Neural cell (in vitro differentiated cells): ENCODE data around the gene HNRNPM. TPM values are rescaled to one million over a fixed set of nuclear protein-coding genes. Genes with fewer than 3 reads are reported as not detected.

ENCODE experiments used
- H2AFZ ChIP-seq: fragments of 200-600, 300-800 bp; sonication (generic), shearing (Covaris generic); 2 replicates; pipeline ENCODE4 v1.6.0; 2014; ENCODE audit warnings: low read depth, mild to moderate bottlenecking, antibody characterized with exemption, low read length, moderate library complexity
- H3F3A ChIP-seq: fragments of 200-600 bp; shearing (Covaris generic); 2 replicates; pipeline ENCODE4 v1.6.1; 2016; ENCODE audit warnings: mild to moderate bottlenecking, moderate library complexity, mixed read lengths, antibody characterized with exemption, low read length; ENCODE audit not compliant: insufficient read depth, poor library complexity, severe bottlenecking
- H3K27ac ChIP-seq: fragments of 200-600, 300-800 bp; sonication (generic), shearing (Covaris generic); 2 replicates; pipeline ENCODE4 v1.5.1; 2014; ENCODE audit warnings: mild to moderate bottlenecking, low read length, moderate library complexity
- H3K27me3 ChIP-seq: fragments of 300-800, 200-600 bp; sonication (generic), shearing (Covaris generic); 2 replicates; pipeline ENCODE4 v1.6.0; 2014; ENCODE audit warnings: mild to moderate bottlenecking, low read depth, low read length, moderate library complexity; ENCODE audit not compliant: insufficient read depth
- H3K36me3 ChIP-seq: fragments of 300-800, 200-600 bp; sonication (generic), shearing (Covaris generic); 2 replicates; pipeline ENCODE4 v1.5.1; 2014; ENCODE audit warnings: mild to moderate bottlenecking, antibody characterized with exemption, low read length, moderate library complexity; ENCODE audit not compliant: insufficient read depth
- H3K4me2 ChIP-seq: fragments of 300-800, 200-600 bp; sonication (generic), shearing (Covaris generic); 2 replicates; pipeline ENCODE4 v1.6.0; 2014; ENCODE audit warnings: mild to moderate bottlenecking, low read length
- H3K4me3 ChIP-seq: fragments of 300-800, 200-600 bp; sonication (generic), shearing (Covaris generic); 2 replicates; pipeline ENCODE4 v1.5.1; 2014; ENCODE audit warnings: mild to moderate bottlenecking, low read length, moderate library complexity
- H3K79me2 ChIP-seq: fragments of 200-600 bp; shearing (Covaris generic); replicated peaks from 2 replicates; pipeline ENCODE4 v1.6.0; 2014; ENCODE audit warnings: mild to moderate bottlenecking, low read length, moderate library complexity; ENCODE audit not compliant: insufficient read depth
- H3K9ac ChIP-seq: fragments of 300-800, 200-600 bp; sonication (generic), shearing (Covaris generic); 2 replicates; pipeline ENCODE4 v1.6.1; 2016; ENCODE audit warnings: mild to moderate bottlenecking, low read length, mixed read lengths
- H3K9me2 ChIP-seq: fragments of 200-600 bp; shearing (Covaris generic); 2 replicates; pipeline ENCODE4 v1.6.1; 2016; ENCODE audit warnings: mild to moderate bottlenecking, low read length, mixed read lengths; ENCODE audit not compliant: insufficient read depth
- H3K9me3 ChIP-seq: fragments of 200-600, 300-800 bp; sonication (generic), shearing (Covaris generic); 2 replicates; pipeline ENCODE4 v1.6.1; 2016; ENCODE audit warnings: mild to moderate bottlenecking, mixed run types, low read length, moderate library complexity, mixed read lengths
- H4K20me1 ChIP-seq: fragments of 200-600 bp; shearing (Covaris generic); 2 replicates; pipeline ENCODE4 v1.6.1; 2016; ENCODE audit warnings: mild to moderate bottlenecking, mixed run types; ENCODE audit not compliant: insufficient read depth
- EP300 ChIP-seq: fragments of 450-650 bp; conservative IDR thresholded peaks from 2 replicates; pipeline ENCODE4 v1.6.1; 2014; ENCODE audit warnings: antibody characterized with exemption, mild to moderate bottlenecking, moderate library complexity; ENCODE audit not compliant: poor library complexity, severe bottlenecking
- EZH2 ChIP-seq: fragments of 200-600, 300-800 bp; shearing (Covaris generic), sonication (generic); IDR thresholded peaks from 2 replicates; pipeline ENCODE4 v1.6.1; 2014; ENCODE audit warnings: antibody characterized with exemption, low read length, borderline replicate concordance, mild to moderate bottlenecking; ENCODE audit not compliant: insufficient read depth, poor library complexity, severe bottlenecking
- MXI1 ChIP-seq: fragments of 450-650 bp; conservative IDR thresholded peaks from 2 replicates; pipeline ENCODE4 v1.6.1; 2014; ENCODE audit warnings: antibody characterized with exemption, mild to moderate bottlenecking; ENCODE audit not compliant: poor library complexity, severe bottlenecking
- POLR2AphosphoS5 ChIP-seq: IDR thresholded peaks from 2 replicates; pipeline ENCODE4 v1.6.1; 2012
- RAD21 ChIP-seq: fragments of 450-650 bp; conservative IDR thresholded peaks from 2 replicates; pipeline ENCODE4 v1.6.1; 2014; ENCODE audit warnings: antibody characterized with exemption, mild to moderate bottlenecking, moderate library complexity
- SMC3 ChIP-seq: fragments of 450-650 bp; conservative IDR thresholded peaks from 2 replicates; pipeline ENCODE4 v1.6.1; 2014; ENCODE audit warnings: antibody characterized with exemption, mild to moderate bottlenecking, moderate library complexity; ENCODE audit not compliant: poor library complexity
- TAF1 ChIP-seq: IDR thresholded peaks from 2 replicates; pipeline ENCODE4 v1.6.1; 2012; ENCODE audit warnings: low read depth
- polyA plus RNA-seq: library from polyadenylated mRNA; depleted of rRNA; stranded (reverse); fragments of >200 nt; gene quantifications from 2 replicates; pipeline ENCODE4 v1.2.3, GENCODE V29; 2014
- TF ChIP-seq, protein P1 (sequence below): fragments of 450-650 bp; IDR thresholded peaks from 2 replicates; pipeline ENCODE4 v1.5.1; 2014; ENCODE audit warnings: antibody characterized with exemption, mild to moderate bottlenecking, moderate library complexity; ENCODE audit not compliant: poor library complexity, severe bottlenecking
- TF ChIP-seq, protein P2 (sequence below): IDR thresholded peaks from 2 replicates; pipeline ENCODE4 v1.6.1; 2012; ENCODE audit warnings: borderline replicate concordance

HNRNPM gene
- polyA plus RNA-seq, 1 donor from 2014 or later: 91.7 TPM

DNA sequence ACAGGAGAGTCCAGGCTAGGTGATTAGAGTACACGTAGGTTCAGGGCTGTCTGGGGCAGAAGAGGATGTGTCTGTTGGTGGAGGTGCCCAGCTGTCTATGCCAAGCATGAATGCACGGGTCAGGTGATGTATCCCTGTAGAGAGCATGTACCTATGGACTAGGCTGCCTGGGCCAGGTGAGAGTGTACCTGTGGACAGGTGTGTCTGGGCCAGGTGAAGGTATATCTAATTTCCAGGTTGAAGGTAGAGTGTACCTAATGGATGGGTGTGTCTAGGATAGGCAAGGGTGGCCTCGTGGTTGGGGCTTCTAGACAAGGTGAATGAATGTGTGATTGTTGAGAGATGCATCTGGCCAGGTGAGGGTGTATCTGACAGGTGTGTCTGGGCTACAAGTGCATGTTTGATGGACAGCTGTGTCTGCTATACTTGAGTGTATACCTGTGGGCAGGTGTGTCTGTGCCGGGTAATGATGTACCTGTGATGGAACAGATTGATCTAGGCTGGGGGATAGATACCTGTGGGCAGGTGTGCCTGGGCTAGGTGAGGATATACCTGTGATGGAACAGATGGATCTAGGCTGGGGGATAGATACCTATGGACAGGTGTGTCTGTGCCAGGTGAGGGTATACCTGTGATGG lies 84.7 kb downstream of the HNRNPM start:
- TF ChIP-seq MXI1: no peak
- TF ChIP-seq EZH2: no peak
- TF ChIP-seq, protein P1, sequence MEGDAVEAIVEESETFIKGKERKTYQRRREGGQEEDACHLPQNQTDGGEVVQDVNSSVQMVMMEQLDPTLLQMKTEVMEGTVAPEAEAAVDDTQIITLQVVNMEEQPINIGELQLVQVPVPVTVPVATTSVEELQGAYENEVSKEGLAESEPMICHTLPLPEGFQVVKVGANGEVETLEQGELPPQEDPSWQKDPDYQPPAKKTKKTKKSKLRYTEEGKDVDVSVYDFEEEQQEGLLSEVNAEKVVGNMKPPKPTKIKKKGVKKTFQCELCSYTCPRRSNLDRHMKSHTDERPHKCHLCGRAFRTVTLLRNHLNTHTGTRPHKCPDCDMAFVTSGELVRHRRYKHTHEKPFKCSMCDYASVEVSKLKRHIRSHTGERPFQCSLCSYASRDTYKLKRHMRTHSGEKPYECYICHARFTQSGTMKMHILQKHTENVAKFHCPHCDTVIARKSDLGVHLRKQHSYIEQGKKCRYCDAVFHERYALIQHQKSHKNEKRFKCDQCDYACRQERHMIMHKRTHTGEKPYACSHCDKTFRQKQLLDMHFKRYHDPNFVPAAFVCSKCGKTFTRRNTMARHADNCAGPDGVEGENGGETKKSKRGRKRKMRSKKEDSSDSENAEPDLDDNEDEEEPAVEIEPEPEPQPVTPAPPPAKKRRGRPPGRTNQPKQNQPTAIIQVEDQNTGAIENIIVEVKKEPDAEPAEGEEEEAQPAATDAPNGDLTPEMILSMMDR: no peak
- TF ChIP-seq RAD21: no peak
- no peak for TF ChIP-seq TAF1
- TF ChIP-seq EP300: no peak
- TF ChIP-seq POLR2AphosphoS5: no peak
- TF ChIP-seq, protein P2, sequence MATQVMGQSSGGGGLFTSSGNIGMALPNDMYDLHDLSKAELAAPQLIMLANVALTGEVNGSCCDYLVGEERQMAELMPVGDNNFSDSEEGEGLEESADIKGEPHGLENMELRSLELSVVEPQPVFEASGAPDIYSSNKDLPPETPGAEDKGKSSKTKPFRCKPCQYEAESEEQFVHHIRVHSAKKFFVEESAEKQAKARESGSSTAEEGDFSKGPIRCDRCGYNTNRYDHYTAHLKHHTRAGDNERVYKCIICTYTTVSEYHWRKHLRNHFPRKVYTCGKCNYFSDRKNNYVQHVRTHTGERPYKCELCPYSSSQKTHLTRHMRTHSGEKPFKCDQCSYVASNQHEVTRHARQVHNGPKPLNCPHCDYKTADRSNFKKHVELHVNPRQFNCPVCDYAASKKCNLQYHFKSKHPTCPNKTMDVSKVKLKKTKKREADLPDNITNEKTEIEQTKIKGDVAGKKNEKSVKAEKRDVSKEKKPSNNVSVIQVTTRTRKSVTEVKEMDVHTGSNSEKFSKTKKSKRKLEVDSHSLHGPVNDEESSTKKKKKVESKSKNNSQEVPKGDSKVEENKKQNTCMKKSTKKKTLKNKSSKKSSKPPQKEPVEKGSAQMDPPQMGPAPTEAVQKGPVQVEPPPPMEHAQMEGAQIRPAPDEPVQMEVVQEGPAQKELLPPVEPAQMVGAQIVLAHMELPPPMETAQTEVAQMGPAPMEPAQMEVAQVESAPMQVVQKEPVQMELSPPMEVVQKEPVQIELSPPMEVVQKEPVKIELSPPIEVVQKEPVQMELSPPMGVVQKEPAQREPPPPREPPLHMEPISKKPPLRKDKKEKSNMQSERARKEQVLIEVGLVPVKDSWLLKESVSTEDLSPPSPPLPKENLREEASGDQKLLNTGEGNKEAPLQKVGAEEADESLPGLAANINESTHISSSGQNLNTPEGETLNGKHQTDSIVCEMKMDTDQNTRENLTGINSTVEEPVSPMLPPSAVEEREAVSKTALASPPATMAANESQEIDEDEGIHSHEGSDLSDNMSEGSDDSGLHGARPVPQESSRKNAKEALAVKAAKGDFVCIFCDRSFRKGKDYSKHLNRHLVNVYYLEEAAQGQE: no peak
- TF ChIP-seq SMC3: no peak
- H3K27ac ChIP-seq: no peak overlapping the region
- no peak overlapping the region for H2AFZ ChIP-seq
- no peaks in the 10 kb centered on the region for H3K9me3 ChIP-seq
- no peak overlapping the region for H3K9ac ChIP-seq
- no peaks in the 10 kb centered on the region for H3K9me2 ChIP-seq
- no peaks in the 10 kb centered on the region for H3K79me2 ChIP-seq
- no peak overlapping the region for H3K4me2 ChIP-seq
- H3K27me3 ChIP-seq: no peaks in the 10 kb centered on the region
- no peak overlapping the region for H3K4me3 ChIP-seq
- no peaks in the 10 kb centered on the region for H4K20me1 ChIP-seq
- no peaks in the 10 kb centered on the region for H3K36me3 ChIP-seq
- H3F3A ChIP-seq: no peaks in the 10 kb centered on the region

DNA sequence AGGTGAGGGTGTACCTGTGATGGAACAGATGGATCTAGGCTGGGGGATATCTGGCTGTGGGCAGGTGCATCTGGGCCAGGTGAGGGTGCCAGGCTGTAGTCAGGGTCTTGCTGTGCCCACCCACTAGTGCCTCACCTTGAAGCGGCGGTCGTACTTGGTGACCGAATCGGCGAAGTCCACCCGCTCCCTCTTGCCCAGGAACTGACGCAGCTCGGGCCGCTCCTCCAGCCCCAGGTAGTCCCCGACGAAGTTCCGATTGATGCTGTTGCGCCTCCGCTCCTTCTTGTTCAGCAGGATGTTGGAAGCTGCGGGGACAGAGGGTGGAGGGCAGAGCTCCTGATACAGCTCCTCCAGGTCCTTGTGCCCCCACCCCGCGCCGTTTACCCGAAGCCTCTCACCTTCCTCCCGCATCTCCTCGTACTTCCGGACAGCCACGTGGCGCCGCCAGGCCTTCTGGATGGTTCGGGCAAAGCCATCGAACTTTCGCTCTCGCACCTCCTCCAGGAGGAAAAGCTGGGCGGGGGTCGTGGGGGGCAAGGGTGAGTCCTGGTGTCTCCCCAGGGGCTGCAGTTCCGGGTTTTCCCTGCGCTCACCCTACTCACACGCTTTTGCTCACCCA lies 85.4 kb downstream of the HNRNPM start:
- Histone ChIP-seq H4K20me1 (no peaks in the 10 kb centered on the region), H3K9me3 (no peaks in the 10 kb centered on the region), H3K27me3 (no peaks in the 10 kb centered on the region), H3K9ac (no peak overlapping the region), H3K27ac (no peak overlapping the region), H3K9me2 (no peaks in the 10 kb centered on the region), H3F3A (no peaks in the 10 kb centered on the region), H3K79me2 (no peaks in the 10 kb centered on the region), H2AFZ (no peak overlapping the region), H3K36me3 (no peaks in the 10 kb centered on the region), H3K4me2 (no peak overlapping the region), H3K4me3 (no peak overlapping the region)
- TF ChIP-seq, protein P2: no peak
- TF ChIP-seq MXI1 (no peak), SMC3 (no peak), EZH2 (no peak), POLR2AphosphoS5 (no peak), EP300 (no peak), TAF1 (no peak), RAD21 (no peak)
- TF ChIP-seq, protein P1: no peak
